Esophagus muscularis mucosa (tissue), 4 donors: Measurements from ENCODE around the gene AXIN1. TPM values are rescaled to one million over a fixed set of nuclear protein-coding genes. Genes with fewer than 3 reads are reported as not detected.

Source experiments
- DNase-seq: peaks from one replicate; pipeline ENCODE4 v3.0.0-alpha.2; 2017; ENCODE audit errors: extremely low spot score
- H3K27ac ChIP-seq, 4 donors: fragments of 200-600 bp; sonication (generic); replicated peaks in 1 of 4; 1 replicate in 3 of 4; 2 replicates in 1 of 4; pipeline ENCODE4 v1.5.1; 2016 to 2019; ENCODE audit warnings: mild to moderate bottlenecking in 1 of 4
- H3K27me3 ChIP-seq, 4 donors: fragments of 200-600 bp; sonication (generic); one replicate each; pipeline versions ENCODE4 v1.5.1 to v1.6.0; 2016 to 2019
- H3K36me3 ChIP-seq, 4 donors: fragments of 200-600 bp; sonication (generic); one replicate each; pipeline ENCODE4 v1.5.1; 2016 to 2019
- H3K4me1 ChIP-seq, 4 donors: fragments of 200-600 bp; sonication (generic); one replicate each; pipeline ENCODE4 v1.5.1; 2016 to 2019
- H3K4me3 ChIP-seq, 4 donors: fragments of 200-600 bp; sonication (generic); 1 replicate in 2 of 4; 2 replicates in 2 of 4; pipeline ENCODE4 v1.5.1; 2016 to 2019; ENCODE audit warnings: mild to moderate bottlenecking in 4 of 4, moderate library complexity in 1 of 4
- H3K9me3 ChIP-seq, 4 donors: fragments of 200-600 bp; sonication (generic); 1 replicate in 3 of 4; 2 replicates in 1 of 4; pipeline ENCODE4 v1.5.1; 2016 to 2019
- EP300 ChIP-seq: sonication (generic); formaldehyde crosslinking; IDR thresholded peaks from one replicate; pipeline ENCODE4 v1.6.1; 2017; ENCODE audit warnings: antibody characterized with exemption
- POLR2A ChIP-seq: fragments of 450-650 bp; IDR thresholded peaks from one replicate; pipeline ENCODE4 v1.6.1; 2017; ENCODE audit warnings: antibody characterized with exemption, moderate library complexity, mild to moderate bottlenecking, low read depth
- POLR2AphosphoS5 ChIP-seq, 2 donors: sonication (generic); formaldehyde crosslinking; IDR thresholded peaks; one replicate each; pipeline ENCODE4 v1.6.1; 2017; ENCODE audit warnings: antibody characterized with exemption in 2 of 2
- WGBS: methylation state at CpG from one replicate; pipeline ENCODE4 v1.1.5; 2018; 5-methylcytosine and 5-hydroxymethylcytosine counted together
- intact Hi-C: fragments of 100-400 bp; cut with DNase I; formaldehyde crosslinking; loops from one replicate; pipeline ENCODE4 v1.15.1; 2023
- total RNA-seq, 4 donors: library from RNA; depleted of rRNA; stranded (reverse); fragments of >200 nt; gene quantifications; one replicate each; pipeline versions ENCODE4 v1.1.0 to v1.2.1, GENCODE V29; 2016
- TF ChIP-seq, protein P1 (sequence below), 3 experiments: fragments of 200-600 bp in 2 of 3; fragments of 450-650 bp in 1 of 3; sonication (generic) in 2 of 3; IDR thresholded peaks; one replicate each; pipeline ENCODE4 v1.5.1; 2017 to 2019; ENCODE audit warnings: antibody characterized with exemption in 3 of 3, mild to moderate bottlenecking in 2 of 3, moderate library complexity in 1 of 3

The AXIN1 gene
- total RNA-seq, 4 donors from 2014 or later: 24.1 to 56.2 (median 44.1) TPM

DNA sequence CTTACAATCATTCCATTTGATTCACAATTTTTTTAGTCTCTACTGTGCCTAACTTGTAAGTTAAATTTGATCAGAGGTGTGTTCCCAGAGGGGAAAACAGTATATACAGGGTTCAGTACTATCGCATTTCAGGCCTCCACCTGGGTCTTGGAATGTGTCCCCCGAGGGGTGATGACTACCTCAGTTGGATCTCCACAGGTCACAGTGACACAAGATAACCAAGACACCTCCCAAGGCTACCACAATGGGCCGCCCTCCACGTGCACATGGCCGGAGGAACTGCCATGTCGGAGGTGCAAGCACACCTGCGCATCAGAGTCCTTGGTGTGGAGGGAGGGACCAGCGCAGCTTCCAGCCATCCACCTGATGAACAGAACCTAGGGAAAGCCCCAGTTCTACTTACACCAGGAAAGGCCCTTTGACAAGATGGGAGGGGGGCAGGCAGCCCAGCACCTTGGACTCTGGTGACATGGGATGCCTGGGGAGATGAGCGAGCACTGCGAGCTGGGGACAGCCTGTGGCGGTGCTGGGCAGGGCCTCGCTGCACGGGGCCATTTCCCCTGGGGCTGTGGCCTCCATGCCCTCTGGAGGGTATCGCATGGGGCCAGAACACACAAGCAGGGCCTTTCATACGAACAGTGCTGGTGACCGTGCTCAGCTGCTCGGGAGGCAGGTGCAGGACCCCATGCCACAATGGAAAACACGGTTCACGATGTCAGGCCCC, 35.6 kb downstream of the AXIN1 start:
- Histone ChIP-seq H3K36me3 (peaks cover 13 to 52% (median 40%) of the 10 kb centered on the region in 4 donors), H3K27me3 (no peaks in the 10 kb centered on the region), H3K4me1 (peaks cover 0 to 8% (median 0%) of the 10 kb centered on the region in 4 donors), H3K4me3 (no peak overlapping the region), H3K9me3 (no peaks in the 10 kb centered on the region), H3K27ac (no peak overlapping the region)
- intact Hi-C loops: no loop called here
- no peak for DNase-seq
- TF ChIP-seq, protein P1, sequence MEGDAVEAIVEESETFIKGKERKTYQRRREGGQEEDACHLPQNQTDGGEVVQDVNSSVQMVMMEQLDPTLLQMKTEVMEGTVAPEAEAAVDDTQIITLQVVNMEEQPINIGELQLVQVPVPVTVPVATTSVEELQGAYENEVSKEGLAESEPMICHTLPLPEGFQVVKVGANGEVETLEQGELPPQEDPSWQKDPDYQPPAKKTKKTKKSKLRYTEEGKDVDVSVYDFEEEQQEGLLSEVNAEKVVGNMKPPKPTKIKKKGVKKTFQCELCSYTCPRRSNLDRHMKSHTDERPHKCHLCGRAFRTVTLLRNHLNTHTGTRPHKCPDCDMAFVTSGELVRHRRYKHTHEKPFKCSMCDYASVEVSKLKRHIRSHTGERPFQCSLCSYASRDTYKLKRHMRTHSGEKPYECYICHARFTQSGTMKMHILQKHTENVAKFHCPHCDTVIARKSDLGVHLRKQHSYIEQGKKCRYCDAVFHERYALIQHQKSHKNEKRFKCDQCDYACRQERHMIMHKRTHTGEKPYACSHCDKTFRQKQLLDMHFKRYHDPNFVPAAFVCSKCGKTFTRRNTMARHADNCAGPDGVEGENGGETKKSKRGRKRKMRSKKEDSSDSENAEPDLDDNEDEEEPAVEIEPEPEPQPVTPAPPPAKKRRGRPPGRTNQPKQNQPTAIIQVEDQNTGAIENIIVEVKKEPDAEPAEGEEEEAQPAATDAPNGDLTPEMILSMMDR (IDR thresholded peaks at IDR 0.05): no peak
- TF ChIP-seq POLR2AphosphoS5 (IDR thresholded peaks at IDR 0.05) (no peak), EP300 (no peak), POLR2A (no peak)
- WGBS: 92% methylated on average over 16 of the region's 19 CpGs

DNA sequence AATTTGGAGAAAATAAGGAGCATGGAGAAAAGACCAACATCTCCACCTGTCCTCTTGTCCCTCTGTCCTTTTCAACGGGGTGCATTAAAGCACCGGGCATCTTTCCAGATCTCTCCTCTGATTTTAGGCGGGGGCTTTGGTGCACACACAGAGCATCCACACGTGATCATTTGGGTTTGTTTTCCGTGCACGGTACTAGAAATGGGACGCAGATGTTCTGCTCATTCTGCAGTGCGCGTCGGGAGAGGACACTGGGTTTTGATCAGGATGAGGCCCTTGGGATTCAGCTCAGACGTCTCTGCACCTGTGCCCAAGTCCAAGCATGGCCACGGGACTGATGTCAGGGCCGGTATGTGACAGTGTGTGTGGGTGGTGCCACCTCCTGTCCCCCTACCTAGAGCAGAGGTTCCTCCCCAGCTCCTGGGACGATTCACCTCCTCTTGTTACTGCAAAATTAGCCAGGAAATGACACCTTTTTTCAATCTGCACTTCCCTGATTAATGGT, 37.7 kb downstream of the AXIN1 start:
- H3K4me3 ChIP-seq: no peak overlapping the region
- no peaks in the 10 kb centered on the region for H3K4me1 ChIP-seq
- H3K36me3 ChIP-seq: peaks cover 13 to 68% (median 47%) of the 10 kb centered on the region in 4 donors
- intact Hi-C loops: no loop called here
- TF ChIP-seq, protein P1 (IDR thresholded peaks at IDR 0.05): no peak
- TF ChIP-seq POLR2AphosphoS5 (IDR thresholded peaks at IDR 0.05) (no peak), EP300 (no peak), POLR2A (no peak)
- H3K9me3 ChIP-seq: no peaks in the 10 kb centered on the region
- 75% methylated on average over 13 of the region's 14 CpGs for WGBS
- no peaks in the 10 kb centered on the region for H3K27me3 ChIP-seq
- no peak overlapping the region for H3K27ac ChIP-seq
- DNase-seq: no peak

DNA sequence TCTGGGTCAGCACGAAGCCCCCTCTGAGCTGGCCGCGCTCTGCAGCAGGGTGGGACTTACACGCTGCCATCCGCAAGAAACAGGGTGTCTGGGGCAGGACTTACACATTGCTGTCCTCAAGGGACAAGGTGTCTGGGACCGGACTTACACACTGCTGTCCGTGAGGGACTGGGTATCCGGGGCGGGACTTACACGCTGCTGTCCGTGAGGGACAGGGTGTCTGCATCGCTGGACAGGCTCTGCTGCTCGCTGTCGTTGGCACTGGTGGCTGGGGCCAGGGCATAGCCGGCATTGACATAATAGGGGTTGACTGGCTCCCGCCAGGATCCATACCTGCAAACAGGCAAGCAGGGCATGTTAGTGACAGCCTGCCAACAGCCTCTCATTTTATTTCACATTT, 38.2 kb downstream of the AXIN1 start:
- DNase-seq: no peak
- no peak overlapping the region for H3K27ac ChIP-seq
- TF ChIP-seq EP300 (no peak), POLR2A (no peak), POLR2AphosphoS5 (IDR thresholded peaks at IDR 0.05) (no peak)
- TF ChIP-seq, protein P1 (IDR thresholded peaks at IDR 0.05): no peak
- H3K9me3 ChIP-seq: no peaks in the 10 kb centered on the region
- peaks cover 18 to 72% (median 52%) of the 10 kb centered on the region in 4 donors for H3K36me3 ChIP-seq
- H3K4me3 ChIP-seq: no peak overlapping the region
- H3K4me1 ChIP-seq: no peaks in the 10 kb centered on the region
- intact Hi-C loops: no loop called here
- 97% methylated on average over 15 of the region's 16 CpGs for WGBS
- no peaks in the 10 kb centered on the region for H3K27me3 ChIP-seq

DNA sequence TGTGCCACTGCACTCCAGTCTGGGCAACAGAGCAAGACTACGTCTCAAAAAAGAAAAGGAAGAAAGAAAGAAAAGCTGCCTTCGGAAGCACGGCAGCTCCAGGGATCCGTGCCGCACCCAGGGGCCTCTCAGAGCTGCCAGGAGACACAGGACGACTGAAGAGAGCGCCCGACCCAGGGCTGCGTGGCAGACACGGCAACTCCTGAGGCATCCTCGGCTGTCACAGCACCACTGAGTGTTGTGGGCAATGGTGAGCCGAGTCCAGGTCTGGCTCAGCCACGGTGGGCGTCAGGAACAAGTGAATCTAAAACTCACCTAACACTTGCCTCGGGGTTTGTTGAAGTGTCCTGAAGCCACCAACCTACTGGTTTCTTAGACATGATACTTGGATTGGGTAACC, 40.8 kb downstream of the AXIN1 start:
- H3K36me3 ChIP-seq: peaks cover 25 to 76% (median 65%) of the 10 kb centered on the region in 4 donors
- no peaks in the 10 kb centered on the region for H3K9me3 ChIP-seq
- 93% methylated on average over 14 of the region's 15 CpGs for WGBS
- no peaks in the 10 kb centered on the region for H3K4me1 ChIP-seq
- H3K27ac ChIP-seq: no peak overlapping the region
- DNase-seq: no peak
- TF ChIP-seq POLR2AphosphoS5 (IDR thresholded peaks at IDR 0.05): no peak
- H3K4me3 ChIP-seq: no peak overlapping the region
- H3K27me3 ChIP-seq: no peaks in the 10 kb centered on the region
- intact Hi-C loops: no loop called here

DNA sequence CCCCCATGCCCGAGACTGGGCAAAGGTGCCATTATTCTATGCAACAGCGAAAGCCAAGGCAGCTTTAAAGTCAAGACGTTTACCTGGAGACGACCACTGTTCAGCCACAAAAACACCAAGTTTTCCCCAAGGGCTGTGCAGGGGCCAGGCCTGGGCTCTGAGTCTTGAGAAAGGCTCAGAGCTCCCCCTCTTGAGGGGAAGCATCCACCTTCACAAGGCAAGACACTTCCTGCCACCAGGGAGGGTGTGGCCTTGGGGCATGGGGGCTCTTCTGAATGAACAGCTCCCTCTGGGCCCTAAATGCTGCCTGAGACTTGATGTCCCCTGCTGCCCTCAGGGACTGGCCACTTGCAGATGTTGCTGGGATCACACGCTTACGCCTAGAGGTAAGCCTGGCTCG, 43.0 kb downstream of the AXIN1 start:
- DNase-seq: no peak

More for the DNA sequence above, 43.0 kb downstream of the AXIN1 start:
- Histone ChIP-seq H3K4me3 (no peak overlapping the region), H3K27ac (no peak overlapping the region), H3K4me1 (no peaks in the 10 kb centered on the region), H3K36me3 (peaks cover 25 to 85% (median 71%) of the 10 kb centered on the region in 4 donors), H3K27me3 (no peaks in the 10 kb centered on the region), H3K9me3 (no peaks in the 10 kb centered on the region)
- WGBS: 78% methylated on average over 7 of the region's 7 CpGs
- intact Hi-C loops: no loop called here
- no peak for TF ChIP-seq POLR2A
- TF ChIP-seq, protein P1 (IDR thresholded peaks at IDR 0.05): no peak
- TF ChIP-seq EP300: no peak
- no peak for TF ChIP-seq POLR2AphosphoS5 (IDR thresholded peaks at IDR 0.05)
